NCI-H2227 (cell line): ENCODE results near the gene GYPB.
"Not testable (repeated sequence)": the region's sequence is repeated elsewhere in the genome, so short reads cannot be mapped to it uniquely, and the experiment has no call there.

Experiments
- DNase-seq: peaks from one replicate; lab custom pipeline; 2025; ENCODE audit not compliant: unreplicated experiment; lab: John Stamatoyannopoulos, UW

The GYPB gene

DNA sequence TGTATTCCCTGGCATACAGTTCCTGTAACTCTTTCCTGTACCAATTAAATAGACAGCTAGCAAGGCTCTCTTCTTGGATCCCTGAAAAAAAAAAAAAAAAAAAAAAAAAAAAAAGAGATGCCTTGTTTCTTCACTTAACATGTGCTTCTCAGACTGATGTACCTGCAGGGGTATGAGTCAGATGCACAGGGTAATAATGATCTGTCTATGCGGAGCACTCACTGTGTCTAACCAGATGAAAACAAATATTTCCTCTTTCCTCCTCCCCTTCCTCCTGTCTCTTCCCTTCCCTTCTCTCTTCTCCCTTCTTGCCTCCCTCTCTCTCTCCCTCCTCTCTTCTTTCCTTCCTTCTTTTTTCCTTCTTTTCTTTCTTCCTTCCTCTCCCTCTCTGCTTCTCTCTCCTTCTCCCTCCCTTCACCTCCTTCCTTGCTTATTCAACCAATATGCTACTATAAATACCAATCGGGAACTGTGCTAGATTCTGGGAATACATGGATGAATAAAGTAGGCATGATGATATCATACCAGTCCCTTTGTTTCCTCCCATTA is 3.0 kb downstream of the GYPB start:
- DNase-seq, result not testable (repeated sequence)

DNA sequence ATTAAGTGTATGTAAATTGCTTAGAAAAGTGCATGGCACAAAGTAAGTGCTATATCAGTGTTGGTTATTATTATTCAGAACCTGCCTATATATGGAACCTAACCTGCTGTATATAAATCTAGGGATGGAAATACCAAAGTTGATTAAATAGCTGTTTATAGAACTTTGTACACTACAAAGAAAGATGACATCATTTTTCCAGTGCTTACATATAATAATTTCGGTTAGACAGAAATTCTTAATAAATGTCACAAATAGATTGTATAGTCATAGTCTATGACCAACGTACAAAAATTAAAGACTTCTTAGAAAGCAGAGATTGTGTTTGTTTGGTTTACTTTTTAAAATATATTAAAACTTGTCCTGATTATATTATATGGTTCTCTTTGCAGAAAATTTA is 4.4 kb downstream of the GYPB start:
- no peak for DNase-seq

- not testable (repeated sequence) for DNase-seq
These were observed 10.6 kb downstream of the GYPB start for GRCh38 chr4:144008602-144009001.

GRCh38 chr4:144007960-144008359 is 11.2 kb downstream of the GYPB start:
- DNase-seq, result not testable (repeated sequence)

DNA sequence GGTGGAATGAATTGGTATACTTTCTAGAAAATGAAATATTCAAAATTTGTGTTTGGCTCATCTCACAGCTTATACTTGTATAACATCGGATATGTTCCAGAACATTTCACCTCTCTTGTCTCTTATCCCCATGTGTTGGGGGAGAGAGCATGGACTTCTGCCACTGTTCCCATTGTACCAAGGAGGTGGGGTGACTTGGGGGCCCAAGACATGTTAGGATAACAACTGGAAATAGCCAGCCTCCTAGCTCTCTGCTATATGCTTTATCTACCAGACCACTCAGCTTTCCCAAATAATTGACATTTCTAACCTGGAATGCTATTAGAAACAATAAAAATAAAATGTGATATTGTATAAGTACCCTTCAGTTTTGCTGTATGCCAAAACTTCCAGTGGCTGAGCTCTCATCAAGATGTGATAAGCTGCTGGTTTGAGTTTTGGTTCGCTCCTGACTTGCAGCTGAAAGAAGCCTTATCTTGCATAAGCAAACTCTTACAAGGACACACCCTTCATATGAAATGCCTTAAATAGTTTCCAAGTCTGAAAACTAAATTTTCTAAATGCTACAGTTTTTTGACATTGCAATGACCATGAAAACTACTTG is 12.9 kb downstream of the GYPB start:
- not testable (repeated sequence) for DNase-seq

DNA sequence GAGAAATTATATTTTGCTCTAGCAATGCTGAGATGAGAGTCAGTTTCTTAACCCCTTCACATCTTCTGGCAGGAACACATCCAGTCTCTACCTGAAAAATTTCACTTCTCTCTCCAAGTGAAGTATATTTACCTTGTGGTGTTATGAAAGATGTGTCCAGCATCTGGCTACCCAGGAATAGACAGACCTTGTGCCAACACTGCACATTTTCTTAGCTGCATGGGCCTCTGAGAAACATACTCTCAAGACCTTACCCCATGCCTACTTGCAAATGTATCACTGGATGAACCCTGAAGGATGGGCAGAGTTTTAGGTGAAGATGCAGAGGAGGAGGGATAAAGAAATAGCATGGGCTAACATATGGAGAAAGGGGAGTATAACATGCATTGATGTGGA is 13.6 kb downstream of the GYPB start:
- not testable (repeated sequence) for DNase-seq

- not testable (repeated sequence) for DNase-seq
These were observed 14.2 kb downstream of the GYPB start for GRCh38 chr4:144004868-144005557.

GRCh38 chr4:144003890-144004265 is 15.3 kb downstream of the GYPB start:
- DNase-seq, result not testable (repeated sequence)

DNA sequence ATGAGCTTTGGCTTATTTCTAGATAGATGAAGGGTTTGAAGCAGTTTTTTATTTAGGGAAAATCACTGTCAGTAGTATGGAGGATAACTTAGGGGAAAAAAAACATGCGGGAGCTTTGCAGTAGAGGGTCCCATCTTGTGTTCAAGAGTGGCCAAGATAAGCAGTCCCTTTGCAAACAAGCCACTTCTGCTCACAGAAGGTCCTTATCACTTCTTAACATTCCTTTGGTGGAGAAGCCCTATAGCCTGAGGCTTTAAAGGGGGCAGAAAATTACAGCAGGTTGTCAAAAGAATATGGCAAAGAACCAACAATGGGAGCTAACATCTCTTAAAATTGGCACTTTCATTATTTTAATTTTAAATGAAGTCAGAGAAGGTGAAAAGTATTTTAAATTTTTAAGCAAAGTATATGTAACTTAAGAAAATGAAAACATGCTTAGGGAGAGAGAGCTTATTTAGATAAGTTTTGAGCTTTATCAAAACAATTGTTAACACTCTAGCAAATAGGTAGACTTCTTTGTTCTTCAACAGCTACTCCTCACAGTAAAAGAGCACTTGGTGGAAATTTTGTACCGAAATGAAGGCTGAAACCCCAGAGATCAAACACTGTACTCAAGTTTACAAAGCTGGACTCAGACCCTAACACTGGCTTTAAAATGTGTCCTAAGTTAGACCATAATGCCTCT is 15.8 kb downstream of the GYPB start:
- DNase-seq, result not testable (repeated sequence)

DNA sequence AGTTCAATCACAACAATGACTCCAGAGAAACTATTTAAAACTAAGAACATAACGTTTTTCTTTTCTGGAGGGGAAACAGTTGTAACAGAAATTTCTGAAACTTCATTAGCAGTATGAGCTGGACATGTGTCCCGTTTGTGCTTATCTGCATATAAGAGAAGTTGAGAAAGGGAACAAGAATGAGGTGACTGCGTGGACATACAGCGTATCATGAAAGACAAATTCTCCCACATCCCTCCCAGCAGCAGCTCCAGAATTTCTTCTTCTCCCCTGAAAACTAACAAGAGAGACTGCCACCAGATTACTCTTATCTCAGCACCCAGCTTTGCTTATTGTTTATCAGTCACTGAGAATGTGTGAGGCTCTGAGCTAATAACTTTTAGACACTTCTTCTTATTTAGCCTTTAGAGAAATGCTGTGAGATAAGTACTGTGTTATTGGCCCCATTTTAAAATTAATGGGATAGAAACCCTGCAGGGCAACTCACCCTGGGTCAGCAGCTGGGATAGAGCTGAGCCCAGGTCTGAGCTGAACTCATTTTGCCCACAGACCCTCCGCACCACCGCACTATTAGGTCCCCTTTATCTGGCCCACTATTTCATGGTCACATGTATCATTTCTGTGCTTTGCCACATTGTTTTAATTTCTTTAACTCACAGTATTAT is 18.7 kb downstream of the GYPB start:
- DNase-seq, result not testable (repeated sequence)

DNA sequence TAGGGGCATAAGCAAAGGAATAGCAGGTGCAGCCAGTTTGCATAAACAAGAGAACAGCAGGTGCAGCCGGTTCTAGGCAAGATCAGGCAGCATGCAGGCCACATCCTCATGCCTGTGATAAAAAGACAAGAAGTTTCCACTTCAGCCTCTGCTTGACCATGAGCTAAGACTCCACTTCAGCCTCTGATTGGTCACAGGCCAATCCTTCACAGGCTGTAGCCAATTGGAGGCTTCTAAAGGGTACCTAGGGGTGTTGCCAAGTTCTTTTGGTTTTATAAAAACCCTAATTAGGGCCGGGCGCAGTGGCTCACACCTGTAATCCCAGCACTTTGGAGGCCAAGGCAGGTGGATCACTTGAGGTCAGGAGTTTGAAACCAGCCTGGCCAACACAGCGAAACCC is 23.0 kb downstream of the GYPB start:
- not testable (repeated sequence) for DNase-seq

DNA sequence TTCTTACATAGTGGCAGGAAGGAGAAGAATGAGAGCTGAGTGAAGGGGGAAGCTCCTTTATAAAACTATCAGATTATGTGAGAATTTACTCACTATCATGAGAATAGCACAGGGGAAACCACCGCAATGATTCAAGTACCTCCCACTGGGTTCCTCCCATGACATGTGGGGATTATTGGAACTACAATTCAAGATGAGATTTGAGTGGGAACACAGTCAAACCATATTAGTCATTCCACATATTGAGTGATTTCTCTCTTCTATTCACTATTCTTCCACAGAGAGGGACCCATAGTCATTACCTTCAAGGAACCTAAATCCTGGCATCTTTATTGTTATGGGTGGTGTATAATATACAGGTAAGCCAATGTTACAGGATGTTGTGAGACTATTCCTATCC is 27.4 kb downstream of the GYPB start:
- DNase-seq, result not testable (repeated sequence)

GRCh38 chr4:143990717-143991116 is 28.5 kb downstream of the GYPB start:
- DNase-seq, result not testable (repeated sequence)

DNA sequence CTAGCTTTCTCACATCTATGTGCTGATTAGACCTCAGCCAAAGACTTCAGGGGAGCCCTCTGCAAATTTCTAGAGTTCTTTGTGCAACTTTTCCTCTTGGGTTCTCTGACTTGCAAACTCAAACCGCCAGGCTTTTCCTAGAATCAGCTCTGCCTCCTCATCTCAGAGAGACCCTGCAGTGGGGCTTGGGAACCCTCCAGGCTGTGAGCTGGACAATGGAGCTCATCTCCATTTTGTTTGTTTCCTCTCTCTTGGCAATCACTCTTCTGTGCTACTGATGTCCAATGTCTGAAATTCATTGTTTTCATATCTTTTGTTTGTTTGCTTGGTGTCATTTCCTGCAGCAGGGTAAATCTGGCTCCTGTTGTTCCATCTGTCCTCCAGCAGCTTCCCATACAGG is 33.0 kb downstream of the GYPB start:
- no peak for DNase-seq

DNA sequence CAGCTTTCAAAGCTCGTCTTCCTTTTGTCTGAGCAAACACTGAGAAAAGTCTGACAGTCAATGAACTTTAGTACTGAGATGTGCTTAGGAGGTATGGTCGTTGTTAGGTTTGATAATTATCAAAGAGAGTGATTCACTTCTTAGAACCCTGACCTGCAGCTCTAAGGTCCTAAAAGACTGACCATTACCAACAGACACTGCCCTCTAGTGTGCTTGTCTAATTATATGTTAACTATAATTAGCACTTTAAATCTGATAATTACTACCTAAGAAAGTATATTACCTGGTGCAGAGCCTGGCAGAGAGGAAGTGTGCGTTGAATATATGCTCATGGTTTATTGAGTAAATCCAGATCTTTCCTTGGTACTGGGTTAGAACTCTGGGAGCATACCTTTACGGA is 38.4 kb downstream of the GYPB start:
- not testable (repeated sequence) for DNase-seq

- not testable (repeated sequence) for DNase-seq
These were observed 43.7 kb downstream of the GYPB start for GRCh38 chr4:143975527-143975926.

DNA sequence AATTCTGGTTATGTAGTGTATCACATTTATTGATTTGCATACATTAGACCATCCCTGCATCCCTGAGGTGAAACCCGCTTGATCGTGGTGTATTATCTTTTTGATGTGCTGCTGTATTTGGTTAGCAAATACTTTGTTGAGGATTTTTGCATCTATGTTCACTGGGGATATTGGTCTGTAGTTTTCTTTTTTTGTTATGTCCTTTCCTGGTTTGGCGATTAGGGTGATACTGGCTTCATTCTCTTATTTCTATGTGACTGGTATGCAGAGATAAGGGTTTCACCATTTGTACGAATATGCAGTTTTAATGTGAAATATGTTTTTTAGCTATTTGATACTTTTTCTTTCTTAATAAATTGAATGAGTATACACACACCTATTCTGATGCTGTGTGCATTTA is 45.2 kb downstream of the GYPB start:
- DNase-seq, result not testable (repeated sequence)

DNA sequence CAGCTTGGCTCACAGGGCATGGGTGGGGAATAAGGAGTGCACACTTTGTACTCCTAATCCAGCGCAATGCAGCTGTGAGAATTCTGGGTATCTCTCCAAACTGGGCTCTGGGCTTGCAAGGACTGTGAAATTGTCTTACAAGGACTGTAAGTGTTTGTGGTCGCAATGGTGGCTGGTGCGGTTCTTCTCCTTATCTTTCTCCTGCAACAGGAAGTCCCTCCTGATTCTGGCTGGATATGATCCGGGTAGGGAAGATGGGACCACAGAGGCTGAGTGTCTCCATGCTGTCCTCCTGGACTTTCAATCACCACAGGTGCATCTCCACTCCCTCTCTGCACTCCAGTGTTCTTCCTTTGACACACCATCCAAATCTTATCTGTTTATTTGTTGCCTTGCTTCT is 58.1 kb downstream of the GYPB start:
- DNase-seq, result no peak

DNA sequence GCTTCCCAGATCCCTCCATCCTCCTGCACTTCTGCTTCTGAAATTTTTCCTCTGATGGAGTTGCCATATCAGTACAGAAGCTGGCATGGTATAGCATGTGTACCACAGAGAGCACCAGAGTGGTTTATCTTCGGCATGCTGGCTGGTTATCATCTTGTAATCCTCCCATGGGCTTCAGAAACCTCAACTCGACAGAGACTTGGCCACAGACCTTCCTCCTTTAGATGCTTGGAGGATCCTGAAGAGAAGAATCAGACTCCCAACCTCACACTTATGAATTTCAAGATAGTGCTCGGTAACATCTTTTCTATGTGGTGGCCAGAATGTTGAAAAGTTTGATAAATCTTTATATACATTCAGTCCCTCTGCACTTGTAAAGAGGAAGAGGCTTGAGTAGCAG is 63.9 kb downstream of the GYPB start:
- DNase-seq, result not testable (repeated sequence)

GRCh38 chr4:143951458-143951972 is 67.7 kb downstream of the GYPB start:
- DNase-seq, result not testable (repeated sequence)

DNA sequence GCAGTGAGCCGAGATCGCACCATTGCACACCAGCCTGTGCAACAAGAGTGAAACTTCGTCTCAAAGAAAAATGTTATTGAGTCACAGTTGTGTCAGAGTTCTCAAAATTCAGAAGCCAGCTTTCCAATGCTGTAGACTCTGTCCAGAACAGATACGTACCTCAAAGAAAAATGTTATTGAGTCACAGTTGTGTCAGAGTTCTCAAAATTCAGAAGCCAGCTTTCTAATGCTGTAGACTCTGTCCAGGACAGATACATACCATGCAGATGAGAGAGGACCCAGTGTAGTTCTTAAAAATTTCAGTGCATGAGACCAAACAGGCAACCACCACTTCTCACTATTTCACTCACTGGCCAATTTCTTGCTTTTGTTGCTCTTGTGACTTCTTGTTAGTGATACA is 68.2 kb downstream of the GYPB start:
- DNase-seq, result not testable (repeated sequence)
